Measurements from ENCODE around the gene TREM1.

TREM1 gene

DNA sequence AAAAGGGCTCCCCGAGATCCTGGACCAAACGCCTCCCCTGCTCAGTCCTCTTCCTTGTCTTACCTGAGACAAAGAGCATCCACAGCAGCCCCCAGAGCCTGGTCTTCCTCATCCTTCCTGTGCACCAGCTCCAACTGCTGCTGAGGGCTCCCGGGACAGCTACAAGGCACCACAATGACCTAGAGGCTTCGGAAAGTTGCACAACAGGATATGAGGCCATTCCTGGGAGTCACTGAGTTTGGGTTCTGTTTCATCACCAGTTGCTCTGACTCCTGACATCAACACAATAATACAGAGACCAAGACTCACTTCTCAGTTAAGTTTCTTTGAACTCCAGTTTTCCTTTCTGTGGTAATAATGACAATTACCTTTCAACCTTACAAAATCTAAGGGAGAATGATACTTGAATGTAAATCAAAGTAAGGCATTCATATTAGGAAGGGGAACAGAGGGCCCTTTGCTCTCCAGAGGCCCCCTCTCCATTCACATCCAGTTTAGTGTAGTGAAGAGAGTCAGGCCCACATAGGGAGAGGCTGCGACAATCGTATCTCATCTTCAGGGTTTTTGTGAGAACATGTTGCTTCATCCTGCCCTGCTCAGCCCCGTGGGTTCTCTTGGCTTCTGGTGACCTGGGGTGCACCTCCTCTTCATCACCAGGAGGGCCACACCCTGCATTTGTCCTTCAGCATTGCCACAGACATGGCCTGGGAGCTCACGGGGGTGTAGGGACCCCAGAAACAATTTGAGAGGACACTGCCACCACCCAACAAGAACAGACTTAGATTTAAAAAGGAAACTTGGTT is at the start of gene TREM1:
Gene TREM1, minus strand, starts transcription at position 139 of the 803 bp plus-strand sequence. Its CDS starts 27 bp downstream, at position 112.
- no peaks in the 10 kb centered on the region for H3K9me3 Mint-ChIP-seq
- H3K4me1 Mint-ChIP-seq = peaks cover 4% of the 10 kb centered on the region
- H3K27ac Mint-ChIP-seq = peak within 1 kb of the TSS; percentile 62
- H3K4me3 Mint-ChIP-seq = no peak within 1 kb of the TSS
- no peaks in the 10 kb centered on the region for H3K27me3 Mint-ChIP-seq
- H3K36me3 Mint-ChIP-seq = no peaks in the 10 kb centered on the region

- Mint-ChIP-seq H3K36me3 (no peaks in the 10 kb centered on the region), H3K4me1 (peaks cover 58% of the 10 kb centered on the region), H3K4me3 (no peak overlapping the region), H3K27me3 (no peaks in the 10 kb centered on the region), H3K9me3 (no peaks in the 10 kb centered on the region), H3K27ac (peak overlapping the region; percentile 32)
Measured at GRCh38 chr6:41335943-41336342, 49.5 kb upstream of the TREM1 start.

GRCh38 chr6:41335296-41335695 is 48.8 kb upstream of the TREM1 start, which contains the start of gene NCR2:
Gene NCR2 (plus strand): TSS chr6:41335608. CDS start chr6:41335877, 269 bp downstream.
- Mint-ChIP-seq H3K9me3 (no peaks in the 10 kb centered on the region), H3K4me1 (peaks cover 59% of the 10 kb centered on the region), H3K27ac (peak within 1 kb of the TSS; percentile 46), H3K27me3 (no peaks in the 10 kb centered on the region), H3K36me3 (no peaks in the 10 kb centered on the region), H3K4me3 (no peak within 1 kb of the TSS)

GRCh38 chr6:41334482-41335040 is 48.1 kb upstream of the TREM1 start:
- H3K4me3 Mint-ChIP-seq = peak overlapping the region; percentile 8
- no peaks in the 10 kb centered on the region for H3K27me3 Mint-ChIP-seq
- peaks cover 59% of the 10 kb centered on the region for H3K4me1 Mint-ChIP-seq
- no peaks in the 10 kb centered on the region for H3K9me3 Mint-ChIP-seq
- no peaks in the 10 kb centered on the region for H3K36me3 Mint-ChIP-seq
- H3K27ac Mint-ChIP-seq = peak overlapping the region; percentile 87

DNA sequence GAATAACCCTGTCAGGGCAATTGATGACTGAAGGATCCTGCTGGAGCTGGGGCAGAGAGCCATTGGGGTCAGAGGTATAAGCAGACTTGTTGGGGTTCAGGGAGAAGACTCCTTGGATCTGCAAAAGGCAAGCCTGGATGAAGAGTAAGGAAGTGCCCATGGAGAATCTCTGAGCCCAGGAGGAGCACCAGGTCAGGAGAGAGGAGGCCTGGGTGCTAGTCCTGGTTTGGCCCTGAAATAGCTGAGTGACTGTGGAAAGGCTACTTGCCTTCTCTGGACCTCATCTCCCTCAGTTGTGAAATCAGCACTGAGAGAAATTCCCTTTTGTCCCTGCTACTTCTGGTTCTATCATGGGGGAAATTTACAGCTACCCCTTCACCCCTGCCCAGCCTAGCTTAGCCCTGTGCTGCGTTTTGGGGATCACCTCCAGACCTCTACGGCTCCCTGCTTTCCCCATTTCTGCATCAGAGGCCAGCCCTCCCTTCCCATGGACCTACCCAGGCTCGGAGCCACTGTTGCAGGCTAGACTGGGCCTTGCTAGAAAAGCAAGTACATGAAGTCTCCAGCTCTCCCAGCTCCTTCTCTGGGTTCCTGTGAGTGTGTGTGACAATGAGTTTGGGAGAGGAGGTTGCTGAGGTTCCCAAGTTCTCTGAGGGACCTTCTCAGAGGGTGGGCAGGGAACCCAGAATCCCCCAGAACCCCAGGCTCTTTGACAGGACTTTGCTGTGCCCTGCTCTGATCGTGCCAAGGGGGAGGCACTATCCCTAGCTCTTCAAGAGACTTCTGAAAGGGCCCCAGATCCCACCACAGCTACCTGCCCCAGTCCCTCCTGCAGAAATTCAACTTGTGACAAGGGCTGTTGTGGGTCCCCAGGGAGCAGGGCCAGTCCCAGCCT is 46.6 kb upstream of the TREM1 start:
- H3K27me3 Mint-ChIP-seq = no peaks in the 10 kb centered on the region
- peaks cover 59% of the 10 kb centered on the region for H3K4me1 Mint-ChIP-seq
- no peak overlapping the region for H3K27ac Mint-ChIP-seq
- H3K36me3 Mint-ChIP-seq = no peaks in the 10 kb centered on the region
- no peaks in the 10 kb centered on the region for H3K9me3 Mint-ChIP-seq
- H3K4me3 Mint-ChIP-seq = peak overlapping the region; percentile 73

GRCh38 chr6:41332241-41332640 is 45.8 kb upstream of the TREM1 start:
- Mint-ChIP-seq H3K27me3 (no peaks in the 10 kb centered on the region), H3K4me1 (peaks cover 59% of the 10 kb centered on the region), H3K4me3 (no peak overlapping the region), H3K9me3 (no peaks in the 10 kb centered on the region), H3K27ac (no peak overlapping the region), H3K36me3 (no peaks in the 10 kb centered on the region)

- Mint-ChIP-seq H3K9me3 (no peaks in the 10 kb centered on the region), H3K4me1 (peaks cover 57% of the 10 kb centered on the region), H3K36me3 (no peaks in the 10 kb centered on the region), H3K27ac (peak overlapping the region; percentile 72), H3K4me3 (no peak overlapping the region), H3K27me3 (no peaks in the 10 kb centered on the region)
Measured at GRCh38 chr6:41331401-41332150, 45.1 kb upstream of the TREM1 start.

GRCh38 chr6:41327177-41327576 is 40.7 kb upstream of the TREM1 start:
- Mint-ChIP-seq H3K9me3 (no peaks in the 10 kb centered on the region), H3K4me3 (no peak overlapping the region), H3K27ac (no peak overlapping the region), H3K4me1 (peaks cover 13% of the 10 kb centered on the region), H3K27me3 (peaks cover 5% of the 10 kb centered on the region), H3K36me3 (no peaks in the 10 kb centered on the region)

DNA sequence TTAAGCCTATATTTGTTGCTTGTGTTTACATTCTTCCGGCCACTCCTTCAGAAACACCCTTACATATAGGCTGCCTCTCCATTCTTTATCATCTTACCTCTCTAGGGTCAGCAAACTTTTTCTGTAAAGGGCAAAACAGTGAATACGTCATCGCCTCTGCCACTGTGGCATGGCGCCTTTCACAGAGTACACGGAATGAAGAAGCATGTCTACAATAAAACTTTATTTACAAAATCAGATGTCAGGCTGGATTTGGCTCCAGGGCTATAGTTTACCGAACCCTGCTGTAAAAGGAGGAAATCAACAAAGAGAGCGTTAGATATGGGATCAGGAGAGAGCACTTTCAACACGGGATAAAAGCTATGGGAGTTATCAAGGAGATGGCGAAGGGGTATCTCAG is 39.6 kb upstream of the TREM1 start:
- no peaks in the 10 kb centered on the region for H3K36me3 Mint-ChIP-seq
- H3K4me1 Mint-ChIP-seq = peaks cover 3% of the 10 kb centered on the region
- no peak overlapping the region for H3K4me3 Mint-ChIP-seq
- H3K27me3 Mint-ChIP-seq = peaks cover 5% of the 10 kb centered on the region
- peak overlapping the region; percentile 39 for H3K27ac Mint-ChIP-seq
- H3K9me3 Mint-ChIP-seq = no peaks in the 10 kb centered on the region

DNA sequence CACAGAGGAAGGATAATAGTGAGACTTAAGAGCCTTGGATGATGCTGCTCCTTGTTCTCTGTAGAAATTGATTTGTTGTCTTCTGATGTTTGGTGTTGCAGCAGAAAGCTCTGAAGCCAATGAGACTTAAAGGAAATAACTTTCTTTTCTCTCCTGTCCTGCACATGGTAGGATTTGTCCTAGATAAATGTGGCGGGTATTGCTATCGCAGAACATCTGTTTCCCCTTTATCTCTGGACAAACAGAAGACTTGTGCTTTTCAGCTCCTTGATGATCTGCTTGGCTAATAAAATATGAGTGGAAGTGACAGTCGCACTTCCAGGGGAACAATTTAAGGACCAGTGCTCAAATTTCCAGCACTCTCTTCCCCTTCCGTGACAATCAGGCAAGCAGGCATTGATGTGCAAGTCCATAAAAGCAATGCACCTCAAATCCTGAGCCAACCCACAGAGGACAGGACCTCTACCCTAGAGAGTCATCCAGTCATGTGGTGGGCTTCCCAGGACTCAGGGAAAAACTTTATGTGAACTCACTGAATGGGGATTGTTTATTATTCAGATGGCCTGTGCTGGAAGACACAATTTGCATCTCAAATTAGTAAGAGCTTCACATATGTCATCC is 39.1 kb upstream of the TREM1 start:
- H3K27me3 Mint-ChIP-seq = peaks cover 5% of the 10 kb centered on the region
- no peak overlapping the region for H3K4me3 Mint-ChIP-seq
- no peaks in the 10 kb centered on the region for H3K4me1 Mint-ChIP-seq
- no peaks in the 10 kb centered on the region for H3K9me3 Mint-ChIP-seq
- H3K27ac Mint-ChIP-seq = no peak overlapping the region
- H3K36me3 Mint-ChIP-seq = no peaks in the 10 kb centered on the region

DNA sequence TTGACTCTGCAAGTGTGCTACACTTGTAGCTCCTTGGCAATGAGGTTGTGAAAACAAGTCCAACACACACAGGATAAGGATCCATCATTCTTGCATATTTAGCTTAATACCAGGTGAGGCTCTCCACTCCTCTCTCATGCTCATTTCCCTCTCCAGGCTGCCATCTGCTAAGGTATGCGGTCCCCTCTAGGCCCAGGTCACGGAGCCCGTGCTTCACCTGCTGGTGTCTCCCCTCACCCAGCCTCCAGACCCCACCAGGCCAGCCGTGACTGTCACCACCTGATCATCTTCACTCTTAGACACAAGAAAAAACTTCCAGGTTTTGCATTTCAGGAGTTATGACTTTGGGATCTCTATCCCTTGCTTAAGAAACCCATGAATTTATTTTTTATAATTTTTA is 34.7 kb upstream of the TREM1 start:
- Mint-ChIP-seq H3K4me3 (no peak overlapping the region), H3K27ac (no peak overlapping the region), H3K27me3 (peaks cover 5% of the 10 kb centered on the region)

GRCh38 chr6:41318654-41319565 is 32.4 kb upstream of the TREM1 start:
- H3K4me3 Mint-ChIP-seq = peak overlapping the region; percentile 73
- peak overlapping the region; percentile 24 for H3K27ac Mint-ChIP-seq
- no peaks in the 10 kb centered on the region for H3K9me3 Mint-ChIP-seq
- no peaks in the 10 kb centered on the region for H3K36me3 Mint-ChIP-seq
- peaks cover 15% of the 10 kb centered on the region for H3K4me1 Mint-ChIP-seq
- H3K27me3 Mint-ChIP-seq = peaks cover 2% of the 10 kb centered on the region

More for the DNA sequence above, 34.7 kb upstream of the TREM1 start:
- Mint-ChIP-seq H3K4me1 (peaks cover 15% of the 10 kb centered on the region), H3K36me3 (no peaks in the 10 kb centered on the region), H3K9me3 (no peaks in the 10 kb centered on the region)

DNA sequence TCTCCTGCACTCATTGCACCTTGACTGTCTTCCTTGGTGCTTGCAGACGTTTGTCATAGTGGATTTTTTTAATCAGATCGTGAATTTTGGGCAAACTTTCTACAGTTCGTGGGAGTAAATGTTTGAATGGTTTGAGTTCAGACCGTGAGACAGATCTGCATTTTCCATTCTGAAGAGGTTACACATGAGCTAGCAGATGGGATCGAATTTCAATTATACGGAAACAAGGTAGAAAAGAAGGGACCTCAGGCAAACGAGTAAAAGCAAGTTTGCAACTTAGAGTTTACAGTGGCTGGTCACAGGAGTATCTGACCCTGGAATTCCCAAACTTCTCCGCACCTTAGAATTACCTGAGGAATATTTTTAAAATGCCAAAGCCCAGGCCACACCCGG is 31.8 kb upstream of the TREM1 start:
- H3K27ac Mint-ChIP-seq = no peak overlapping the region

More for the DNA sequence above, 31.8 kb upstream of the TREM1 start:
- Mint-ChIP-seq H3K4me1 (peaks cover 15% of the 10 kb centered on the region), H3K9me3 (no peaks in the 10 kb centered on the region), H3K27me3 (peaks cover 2% of the 10 kb centered on the region), H3K4me3 (peak overlapping the region; percentile 73), H3K36me3 (no peaks in the 10 kb centered on the region)
